Measurements from ENCODE around the gene PGAM2. TPM values are rescaled to one million over a fixed set of nuclear protein-coding genes. Genes with fewer than 3 reads are reported as not detected.

Gene PGAM2
- polyA plus RNA-seq, 2 of the 4 experiments (the other 2 are of a cell fraction), result not detected

- TF ChIP-seq ZC3H11A (IDR thresholded peaks at IDR 0.05), result no peak
- 85% methylated on average over 6 of the region's 8 CpGs for WGBS (ENCODE audit: missing lambda C conversion rate)
- H3K9me3 ChIP-seq, result no peaks in the 10 kb centered on the region
- H3K4me3 ChIP-seq, result no peak overlapping the region
- no peaks in the 10 kb centered on the region for H3K4me1 ChIP-seq
- H3K27ac ChIP-seq, result no peak overlapping the region
- no peak for FAIRE-seq
- DNase-seq (ENCODE audit: low read depth in 1 of 2, low spot score in 1 of 2), result no peak
- POLR2A ChIA-PET, result interaction anchor here (3.1 kb wide), 1 partner anchor 17 kb away, joined by 12 read pairs; the partner anchor contains the start of gene DBNL
- ATAC-seq, result no peak
- CTCF ChIA-PET, result interaction anchor here (1.1 to 1.3 kb wide), 2 partner anchors 10 to 134 kb away, joined by 3 read pairs; no protein-coding TSS in a partner anchor
- no peak overlapping the region for H3K4me2 ChIP-seq
These were observed 3.7 kb downstream of the PGAM2 start for GRCh38 chr7:44061645-44062179.

- Histone ChIP-seq H3K27ac (no peak overlapping the region), H3K4me1 (no peaks in the 10 kb centered on the region), H3K4me3 (no peak overlapping the region), H3K9me3 (no peaks in the 10 kb centered on the region), H3K4me2 (no peak overlapping the region)
- POLR2A ChIA-PET, result interaction anchor here (0.6 kb wide), 1 partner anchor 69 kb away, joined by 3 read pairs; no protein-coding TSS in a partner anchor
- FAIRE-seq (no peak), DNase-seq (ENCODE audit: low read depth in 1 of 2, low spot score in 1 of 2) (no peak), ATAC-seq (no peak)
- CTCF ChIA-PET, result interaction anchor here (0.8 to 1.3 kb wide), 3 partner anchors 9 to 135 kb away, joined by 3 read pairs; no protein-coding TSS in a partner anchor
- 93% methylated on average over 8 of the region's 8 CpGs for WGBS (ENCODE audit: missing lambda C conversion rate)
- no peak for TF ChIP-seq BCL3 (IDR thresholded peaks at IDR 0.05)
- TF ChIP-seq RARB (CRISPR knock-in tag; IDR thresholded peaks at IDR 0.05), result no peak
- TF ChIP-seq GATA3 (IDR thresholded peaks at IDR 0.05; ENCODE audit: borderline replicate concordance), result no peak
These were observed 4.3 kb downstream of the PGAM2 start for GRCh38 chr7:44060948-44061644.

GRCh38 chr7:44060091-44060947 lies 5.0 kb downstream of the PGAM2 start:
- ChIA-PET POLR2A (interaction anchor here (0.6 kb wide), 1 partner anchor 68 kb away, joined by 3 read pairs; no protein-coding TSS in a partner anchor), CTCF (interaction anchor here (0.8 kb wide), 1 partner anchor 12 kb away, joined by 3 read pairs; no protein-coding TSS in a partner anchor)
- no peak overlapping the region for H3K27ac ChIP-seq
- no peak for DNase-seq (ENCODE audit: low read depth in 1 of 2, low spot score in 1 of 2)
- no peak overlapping the region for H3K4me2 ChIP-seq
- 92% methylated on average over 21 of the region's 21 CpGs for WGBS (ENCODE audit: missing lambda C conversion rate)
- TF ChIP-seq ESRRA (IDR thresholded peaks at IDR 0.05; ENCODE audit: borderline replicate concordance, low read length) (no peak), ZC3H11A (IDR thresholded peaks at IDR 0.05) (no peak), SMC3 (IDR thresholded peaks at IDR 0.05) (no peak), SREBF2 (IDR thresholded peaks at IDR 0.05) (no peak), JUN (IDR thresholded peaks at IDR 0.05) (no peak), HOXA7 (CRISPR knock-in tag; IDR thresholded peaks at IDR 0.05) (no peak), EHF (CRISPR knock-in tag; IDR thresholded peaks at IDR 0.05) (no peak)
- no peaks in the 10 kb centered on the region for H3K4me1 ChIP-seq
- ATAC-seq, result no peak
- H3K9me3 ChIP-seq, result no peaks in the 10 kb centered on the region
- no peak for FAIRE-seq
- H3K4me3 ChIP-seq, result no peak overlapping the region

- WGBS (ENCODE audit: missing lambda C conversion rate), result 94% methylated on average over 11 of the region's 14 CpGs
- no peak for DNase-seq (ENCODE audit: low read depth in 1 of 2, low spot score in 1 of 2)
- ChIA-PET CTCF (interaction anchor here (1.4 to 1.7 kb wide), 2 partner anchors 14 to 16 kb away, joined by 3 to 7 read pairs; no protein-coding TSS in a partner anchor), POLR2A (no interaction called here)
- ATAC-seq, result no peak
- Histone ChIP-seq H3K4me3 (no peak overlapping the region), H3K4me2 (no peak overlapping the region), H3K9me3 (no peaks in the 10 kb centered on the region), H3K4me1 (no peaks in the 10 kb centered on the region), H3K27ac (no peak overlapping the region)
- no peak for FAIRE-seq
- no peak for TF ChIP-seq SMC3 (IDR thresholded peaks at IDR 0.05)
- TF ChIP-seq HMGXB4 (CRISPR knock-in tag; IDR thresholded peaks at IDR 0.05; ENCODE audit: borderline replicate concordance), result no peak
- TF ChIP-seq HOXB13 (CRISPR knock-in tag; IDR thresholded peaks at IDR 0.05; ENCODE audit: low read depth), result no peak
- no peak for TF ChIP-seq RARB (CRISPR knock-in tag; IDR thresholded peaks at IDR 0.05)
- no peak for TF ChIP-seq CBX2 (IDR thresholded peaks at IDR 0.05; ENCODE audit: borderline replicate concordance, low read depth)
- TF ChIP-seq RNF2 (IDR thresholded peaks at IDR 0.05; ENCODE audit: borderline replicate concordance, low read depth), result no peak
- TF ChIP-seq NR3C1 (IDR thresholded peaks at IDR 0.05), result no peak
- no peak for TF ChIP-seq MAZ (IDR thresholded peaks at IDR 0.05; ENCODE audit: borderline replicate concordance, low read depth, low read length)
- no peak for TF ChIP-seq HOXA7 (CRISPR knock-in tag; IDR thresholded peaks at IDR 0.05)
- no peak for TF ChIP-seq ZFP36 (IDR thresholded peaks at IDR 0.05; ENCODE audit: borderline replicate concordance, partially characterized antibody)
- TF ChIP-seq RCOR1 (IDR thresholded peaks at IDR 0.05; ENCODE audit: low read depth, low read length), result no peak
- TF ChIP-seq BCL3 (IDR thresholded peaks at IDR 0.05), result no peak
- TF ChIP-seq POLR2AphosphoS2 (conservative IDR thresholded peaks at IDR 0.05; ENCODE audit: low read length), result no peak
- no peak for TF ChIP-seq TP53 (CRISPR knock-in tag; IDR thresholded peaks at IDR 0.05)
- TF ChIP-seq ZC3H11A (IDR thresholded peaks at IDR 0.05), result no peak
These were observed 5.9 kb downstream of the PGAM2 start for GRCh38 chr7:44059219-44060090.
